Measurements from ENCODE around the gene DDX28.

DNA sequence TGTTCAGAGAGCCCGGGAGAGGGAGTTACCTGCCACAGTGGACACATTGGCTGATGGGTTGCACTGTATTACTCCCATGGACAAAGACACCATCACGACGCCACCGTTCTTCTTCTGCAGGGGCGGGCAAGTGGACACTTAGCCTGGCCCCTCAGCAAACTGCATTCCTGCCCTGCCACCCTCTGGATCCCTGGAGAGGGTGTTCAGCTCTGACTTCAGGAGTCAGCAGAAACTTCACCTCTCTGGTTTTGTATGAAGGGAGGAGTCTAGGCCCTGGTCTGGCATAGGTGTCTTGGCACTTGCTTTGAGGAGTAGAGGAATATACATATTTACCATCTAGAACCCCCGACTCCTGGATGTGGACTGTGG is 33.0 kb downstream of the DDX28 start:
- TF ChIP-seq REST (IDR thresholded peaks at IDR 0.05; ENCODE audit: unreplicated experiment): no peak
- no peak for TF ChIP-seq POLR2AphosphoS5 (IDR thresholded peaks at IDR 0.05; ENCODE audit: low read depth)
- TF ChIP-seq, protein P1, sequence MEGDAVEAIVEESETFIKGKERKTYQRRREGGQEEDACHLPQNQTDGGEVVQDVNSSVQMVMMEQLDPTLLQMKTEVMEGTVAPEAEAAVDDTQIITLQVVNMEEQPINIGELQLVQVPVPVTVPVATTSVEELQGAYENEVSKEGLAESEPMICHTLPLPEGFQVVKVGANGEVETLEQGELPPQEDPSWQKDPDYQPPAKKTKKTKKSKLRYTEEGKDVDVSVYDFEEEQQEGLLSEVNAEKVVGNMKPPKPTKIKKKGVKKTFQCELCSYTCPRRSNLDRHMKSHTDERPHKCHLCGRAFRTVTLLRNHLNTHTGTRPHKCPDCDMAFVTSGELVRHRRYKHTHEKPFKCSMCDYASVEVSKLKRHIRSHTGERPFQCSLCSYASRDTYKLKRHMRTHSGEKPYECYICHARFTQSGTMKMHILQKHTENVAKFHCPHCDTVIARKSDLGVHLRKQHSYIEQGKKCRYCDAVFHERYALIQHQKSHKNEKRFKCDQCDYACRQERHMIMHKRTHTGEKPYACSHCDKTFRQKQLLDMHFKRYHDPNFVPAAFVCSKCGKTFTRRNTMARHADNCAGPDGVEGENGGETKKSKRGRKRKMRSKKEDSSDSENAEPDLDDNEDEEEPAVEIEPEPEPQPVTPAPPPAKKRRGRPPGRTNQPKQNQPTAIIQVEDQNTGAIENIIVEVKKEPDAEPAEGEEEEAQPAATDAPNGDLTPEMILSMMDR (conservative IDR thresholded peaks at IDR 0.05; ENCODE audit: low read depth in 2 of 2): no peak
- TF ChIP-seq EZH2 (IDR thresholded peaks at IDR 0.05; ENCODE audit: low read depth, unreplicated experiment): no peak
- TF ChIP-seq EZH2phosphoT487 (IDR thresholded peaks at IDR 0.05; ENCODE audit: unreplicated experiment): no peak
- no peak for TF ChIP-seq CREB1 (CRISPR knock-in tag; IDR thresholded peaks at IDR 0.05; ENCODE audit: low read depth)
- no peak for TF ChIP-seq JUNB (IDR thresholded peaks at IDR 0.05; ENCODE audit: unreplicated experiment)
- TF ChIP-seq, protein P2, sequence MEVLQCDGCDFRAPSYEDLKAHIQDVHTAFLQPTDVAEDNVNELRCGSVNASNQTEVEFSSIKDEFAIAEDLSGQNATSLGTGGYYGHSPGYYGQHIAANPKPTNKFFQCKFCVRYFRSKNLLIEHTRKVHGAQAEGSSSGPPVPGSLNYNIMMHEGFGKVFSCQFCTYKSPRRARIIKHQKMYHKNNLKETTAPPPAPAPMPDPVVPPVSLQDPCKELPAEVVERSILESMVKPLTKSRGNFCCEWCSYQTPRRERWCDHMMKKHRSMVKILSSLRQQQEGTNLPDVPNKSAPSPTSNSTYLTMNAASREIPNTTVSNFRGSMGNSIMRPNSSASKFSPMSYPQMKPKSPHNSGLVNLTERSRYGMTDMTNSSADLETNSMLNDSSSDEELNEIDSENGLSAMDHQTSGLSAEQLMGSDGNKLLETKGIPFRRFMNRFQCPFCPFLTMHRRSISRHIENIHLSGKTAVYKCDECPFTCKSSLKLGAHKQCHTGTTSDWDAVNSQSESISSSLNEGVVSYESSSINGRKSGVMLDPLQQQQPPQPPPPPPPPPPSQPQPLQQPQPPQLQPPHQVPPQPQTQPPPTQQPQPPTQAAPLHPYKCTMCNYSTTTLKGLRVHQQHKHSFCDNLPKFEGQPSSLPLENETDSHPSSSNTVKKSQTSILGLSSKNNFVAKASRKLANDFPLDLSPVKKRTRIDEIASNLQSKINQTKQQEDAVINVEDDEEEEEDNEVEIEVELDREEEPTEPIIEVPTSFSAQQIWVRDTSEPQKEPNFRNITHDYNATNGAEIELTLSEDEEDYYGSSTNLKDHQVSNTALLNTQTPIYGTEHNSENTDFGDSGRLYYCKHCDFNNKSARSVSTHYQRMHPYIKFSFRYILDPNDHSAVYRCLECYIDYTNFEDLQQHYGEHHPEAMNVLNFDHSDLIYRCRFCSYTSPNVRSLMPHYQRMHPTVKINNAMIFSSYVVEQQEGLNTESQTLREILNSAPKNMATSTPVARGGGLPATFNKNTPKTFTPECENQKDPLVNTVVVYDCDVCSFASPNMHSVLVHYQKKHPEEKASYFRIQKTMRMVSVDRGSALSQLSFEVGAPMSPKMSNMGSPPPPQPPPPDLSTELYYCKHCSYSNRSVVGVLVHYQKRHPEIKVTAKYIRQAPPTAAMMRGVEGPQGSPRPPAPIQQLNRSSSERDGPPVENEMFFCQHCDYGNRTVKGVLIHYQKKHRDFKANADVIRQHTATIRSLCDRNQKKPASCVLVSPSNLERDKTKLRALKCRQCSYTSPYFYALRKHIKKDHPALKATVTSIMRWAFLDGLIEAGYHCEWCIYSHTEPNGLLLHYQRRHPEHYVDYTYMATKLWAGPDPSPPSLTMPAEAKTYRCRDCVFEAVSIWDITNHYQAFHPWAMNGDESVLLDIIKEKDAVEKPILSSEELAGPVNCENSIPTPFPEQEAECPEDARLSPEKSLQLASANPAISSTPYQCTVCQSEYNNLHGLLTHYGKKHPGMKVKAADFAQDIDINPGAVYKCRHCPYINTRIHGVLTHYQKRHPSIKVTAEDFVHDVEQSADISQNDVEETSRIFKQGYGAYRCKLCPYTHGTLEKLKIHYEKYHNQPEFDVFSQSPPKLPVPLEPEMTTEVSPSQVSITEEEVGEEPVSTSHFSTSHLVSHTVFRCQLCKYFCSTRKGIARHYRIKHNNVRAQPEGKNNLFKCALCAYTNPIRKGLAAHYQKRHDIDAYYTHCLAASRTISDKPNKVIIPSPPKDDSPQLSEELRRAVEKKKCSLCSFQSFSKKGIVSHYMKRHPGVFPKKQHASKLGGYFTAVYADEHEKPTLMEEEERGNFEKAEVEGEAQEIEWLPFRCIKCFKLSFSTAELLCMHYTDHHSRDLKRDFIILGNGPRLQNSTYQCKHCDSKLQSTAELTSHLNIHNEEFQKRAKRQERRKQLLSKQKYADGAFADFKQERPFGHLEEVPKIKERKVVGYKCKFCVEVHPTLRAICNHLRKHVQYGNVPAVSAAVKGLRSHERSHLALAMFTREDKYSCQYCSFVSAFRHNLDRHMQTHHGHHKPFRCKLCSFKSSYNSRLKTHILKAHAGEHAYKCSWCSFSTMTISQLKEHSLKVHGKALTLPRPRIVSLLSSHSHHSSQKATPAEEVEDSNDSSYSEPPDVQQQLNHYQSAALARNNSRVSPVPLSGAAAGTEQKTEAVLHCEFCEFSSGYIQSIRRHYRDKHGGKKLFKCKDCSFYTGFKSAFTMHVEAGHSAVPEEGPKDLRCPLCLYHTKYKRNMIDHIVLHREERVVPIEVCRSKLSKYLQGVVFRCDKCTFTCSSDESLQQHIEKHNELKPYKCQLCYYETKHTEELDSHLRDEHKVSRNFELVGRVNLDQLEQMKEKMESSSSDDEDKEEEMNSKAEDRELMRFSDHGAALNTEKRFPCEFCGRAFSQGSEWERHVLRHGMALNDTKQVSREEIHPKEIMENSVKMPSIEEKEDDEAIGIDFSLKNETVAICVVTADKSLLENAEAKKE (CRISPR knock-in tag; IDR thresholded peaks at IDR 0.05): no peak
- no peak for TF ChIP-seq ZNF331 (CRISPR knock-in tag; IDR thresholded peaks at IDR 0.05; ENCODE audit: low read depth)

Data from GM23338 (cell line).